A673 (cell line): Measurements from ENCODE around the gene ANO1. TPM values are rescaled to one million over a fixed set of nuclear protein-coding genes. Genes with fewer than 3 reads are reported as not detected.

ENCODE experiments used
- BruUV-seq: library from RNA; stranded (reverse); fragments of 400-500 nt; replicated peaks from 2 replicates; lab custom pipeline; 2021; lab: Mats Ljungman, UMichigan
- CTCF ChIA-PET: fragments of 300-600 bp; sonication (Branson Sonifier 250); formaldehyde crosslinking; loops from one replicate; lab custom pipeline; 2022; ENCODE audit warnings: antibody characterized with exemption; lab: Charles Lee
- POLR2A ChIA-PET: fragments of 300-600 bp; sonication (Branson Sonifier 250); formaldehyde crosslinking; loops from one replicate; lab custom pipeline; 2022; ENCODE audit warnings: antibody characterized with exemption; ENCODE audit not compliant: low non-redundant PET; lab: Charles Lee
- DNase-seq: peaks from one replicate; pipeline ENCODE4 v3.0.0-alpha.2; 2015; ENCODE audit warnings: low spot score
- H3K27ac ChIP-seq: fragments of 200-600 bp; sonication (generic); 2 replicates; pipeline ENCODE4 v1.5.1; 2016; ENCODE audit warnings: mixed run types, low read depth, mild to moderate bottlenecking, mixed read lengths, antibody characterized with exemption, low read length; ENCODE audit not compliant: poor library complexity, severe bottlenecking
- H3K27me3 ChIP-seq: fragments of 200-600 bp; sonication (generic); replicated peaks from 2 replicates; pipeline ENCODE4 v1.6.1; 2017; ENCODE audit warnings: mixed run types, low read depth, mild to moderate bottlenecking, mixed read lengths, antibody characterized with exemption, low read length; ENCODE audit not compliant: insufficient read depth, poor library complexity
- H3K36me3 ChIP-seq: fragments of 200-600 bp; sonication (generic); 2 replicates; pipeline ENCODE4 v1.6.1; 2016; ENCODE audit warnings: mixed run types, mild to moderate bottlenecking, mixed read lengths, antibody characterized with exemption, low read length; ENCODE audit not compliant: insufficient read depth, poor library complexity, severe bottlenecking
- H3K4me1 ChIP-seq: fragments of 200-600 bp; sonication (generic); 2 replicates; pipeline ENCODE4 v1.6.1; 2017; ENCODE audit warnings: mixed run types, mild to moderate bottlenecking, mixed read lengths, antibody characterized with exemption, low read length; ENCODE audit not compliant: insufficient read depth, poor library complexity, severe bottlenecking
- H3K4me3 ChIP-seq: fragments of 200-600 bp; sonication (generic); 2 replicates; pipeline ENCODE4 v1.5.1; 2016; ENCODE audit warnings: low read depth, mixed run types, mild to moderate bottlenecking, mixed read lengths, low read length; ENCODE audit not compliant: poor library complexity, severe bottlenecking
- H3K9me3 ChIP-seq: fragments of 200-600 bp; sonication (generic); 2 replicates; pipeline ENCODE4 v1.6.1; 2016; ENCODE audit warnings: mixed run types, low read depth, mild to moderate bottlenecking, mixed read lengths, antibody characterized with exemption, low read length; ENCODE audit not compliant: poor library complexity, severe bottlenecking
- CTCF ChIP-seq: fragments of 300-800, 200-600 bp; sonication (generic); conservative IDR thresholded peaks from 2 replicates; pipeline ENCODE4 v1.5.1; 2017; ENCODE audit warnings: low read depth, mild to moderate bottlenecking, antibody characterized with exemption, low read length, moderate library complexity, mixed read lengths
- EZH2 ChIP-seq: fragments of 200-600 bp; sonication (generic); IDR thresholded peaks from 2 replicates; pipeline ENCODE4 v1.6.1; 2017; ENCODE audit warnings: borderline replicate concordance, low read depth, mild to moderate bottlenecking, mixed read lengths, antibody characterized with exemption, low read length; ENCODE audit not compliant: poor library complexity, severe bottlenecking
- intact Hi-C: fragments of 100-400 bp; cut with micrococcal nuclease; formaldehyde crosslinking; loops from one replicate; pipeline ENCODE4 v1.10.0; 2022; ENCODE audit not compliant: unreplicated experiment
- total RNA-seq: library from RNA; stranded (reverse); gene quantifications from 2 replicates; pipeline ENCODE4 v1.2.3, GENCODE V29; 2021

ANO1 gene
- total RNA-seq, 1 experiment from 2014 or later, result 0.90 TPM

- ChIA-PET CTCF (no interaction called here), POLR2A (interaction anchor here (0.8 kb wide), 1 partner anchor 272 kb away, joined by 3 read pairs; no protein-coding TSS in a partner anchor)
- no TSS peak for BruUV-seq
Measured at GRCh38 chr11:70141486-70142220, 63.5 kb downstream of the ANO1 start.

GRCh38 chr11:70142221-70142875 is 64.2 kb downstream of the ANO1 start:
- DNase-seq, result peak; percentile 86
- BruUV-seq, result no TSS peak
- Histone ChIP-seq H3K36me3 (no peaks in the 10 kb centered on the region), H3K4me1 (peaks cover 29% of the 10 kb centered on the region), H3K27ac (peak overlapping the region; percentile 69), H3K9me3 (no peaks in the 10 kb centered on the region), H3K27me3 (no peaks in the 10 kb centered on the region), H3K4me3 (no peak overlapping the region)
- intact Hi-C loops, result no loop called here
- ChIA-PET POLR2A (interaction anchor here (0.6 kb wide), 1 partner anchor 10 kb away, joined by 3 read pairs; no protein-coding TSS in a partner anchor), CTCF (no interaction called here)
- TF ChIP-seq CTCF (no peak), EZH2 (no peak)

More at GRCh38 chr11:70141486-70142220, 63.5 kb downstream of the ANO1 start:
- H3K36me3 ChIP-seq, result no peaks in the 10 kb centered on the region
- intact Hi-C loops, result no loop called here
- peak overlapping the region; percentile 26 for H3K4me3 ChIP-seq
- H3K4me1 ChIP-seq, result peaks cover 29% of the 10 kb centered on the region
- peak overlapping the region; percentile 69 for H3K27ac ChIP-seq
- no peaks in the 10 kb centered on the region for H3K27me3 ChIP-seq
- TF ChIP-seq EZH2 (no peak), CTCF (no peak)
- no peaks in the 10 kb centered on the region for H3K9me3 ChIP-seq
- DNase-seq, result peak; percentile 95

GRCh38 chr11:70144262-70144661 is 66.1 kb downstream of the ANO1 start:
- ChIA-PET CTCF (no interaction called here), POLR2A (no interaction called here)
- Histone ChIP-seq H3K4me3 (no peak overlapping the region), H3K4me1 (peaks cover 29% of the 10 kb centered on the region), H3K27ac (no peak overlapping the region), H3K36me3 (no peaks in the 10 kb centered on the region), H3K27me3 (no peaks in the 10 kb centered on the region), H3K9me3 (no peaks in the 10 kb centered on the region)
- intact Hi-C loops, result no loop called here
- no TSS peak for BruUV-seq
- TF ChIP-seq CTCF (no peak), EZH2 (no peak)
- DNase-seq, result no peak
